HG02943 (cell line): ENCODE data around the gene KBTBD7.

Experiments
- ATAC-seq: cut with Tn5 transposase; IDR thresholded peaks from one replicate; pipeline ENCODE4 v1.9.1; 2021; ENCODE audit warnings: mild to moderate bottlenecking, low read depth, moderate library complexity; ENCODE audit not compliant: unreplicated experiment

KBTBD7 gene

GRCh38 chr13:41144576-41144975 lies 49.8 kb downstream of the KBTBD7 start:
- no peak for ATAC-seq
